NCI-H146 (cell line): Measurements from ENCODE around the gene CACNA1H.
A peak's percentile ranks its signal among the peaks of the same experiment; 100 is the strongest.

Experiments used
- DNase-seq: peaks from one replicate; lab custom pipeline; 2025; lab: John Stamatoyannopoulos, UW

Gene CACNA1H

DNA sequence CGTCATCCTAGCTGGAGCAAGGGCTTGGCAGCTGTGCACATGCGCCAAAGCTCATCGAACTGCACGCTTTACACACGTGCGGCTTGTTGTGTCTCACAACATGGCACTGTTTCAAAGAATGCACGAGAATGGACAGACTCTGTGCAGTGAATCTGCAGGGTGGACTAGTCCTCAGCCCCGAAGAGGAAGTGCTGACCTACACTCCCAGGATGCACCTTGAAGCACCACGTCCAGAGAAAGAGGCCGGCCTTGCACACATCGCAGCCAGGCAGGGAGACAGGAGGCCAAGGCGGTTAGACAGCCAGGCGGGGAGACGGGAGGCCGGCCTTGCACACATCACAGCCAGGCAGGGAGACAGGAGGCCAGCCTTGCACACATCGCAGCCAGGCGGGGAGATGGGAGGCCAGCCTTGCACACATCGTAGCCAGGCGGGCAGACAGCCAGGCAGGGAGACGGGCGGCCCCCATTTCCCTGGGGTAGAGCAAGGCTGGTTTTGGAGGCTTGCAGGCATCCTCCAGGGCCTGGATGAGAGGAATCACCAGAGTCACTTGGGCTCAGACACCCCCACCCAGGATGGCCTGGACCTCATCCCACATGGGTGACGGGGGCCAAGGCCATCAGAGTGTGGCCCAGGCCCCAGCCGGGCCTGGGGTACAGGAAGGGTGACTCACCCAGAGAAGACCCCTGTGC is 9.0 kb upstream of the CACNA1H start:
- no peak for DNase-seq

DNA sequence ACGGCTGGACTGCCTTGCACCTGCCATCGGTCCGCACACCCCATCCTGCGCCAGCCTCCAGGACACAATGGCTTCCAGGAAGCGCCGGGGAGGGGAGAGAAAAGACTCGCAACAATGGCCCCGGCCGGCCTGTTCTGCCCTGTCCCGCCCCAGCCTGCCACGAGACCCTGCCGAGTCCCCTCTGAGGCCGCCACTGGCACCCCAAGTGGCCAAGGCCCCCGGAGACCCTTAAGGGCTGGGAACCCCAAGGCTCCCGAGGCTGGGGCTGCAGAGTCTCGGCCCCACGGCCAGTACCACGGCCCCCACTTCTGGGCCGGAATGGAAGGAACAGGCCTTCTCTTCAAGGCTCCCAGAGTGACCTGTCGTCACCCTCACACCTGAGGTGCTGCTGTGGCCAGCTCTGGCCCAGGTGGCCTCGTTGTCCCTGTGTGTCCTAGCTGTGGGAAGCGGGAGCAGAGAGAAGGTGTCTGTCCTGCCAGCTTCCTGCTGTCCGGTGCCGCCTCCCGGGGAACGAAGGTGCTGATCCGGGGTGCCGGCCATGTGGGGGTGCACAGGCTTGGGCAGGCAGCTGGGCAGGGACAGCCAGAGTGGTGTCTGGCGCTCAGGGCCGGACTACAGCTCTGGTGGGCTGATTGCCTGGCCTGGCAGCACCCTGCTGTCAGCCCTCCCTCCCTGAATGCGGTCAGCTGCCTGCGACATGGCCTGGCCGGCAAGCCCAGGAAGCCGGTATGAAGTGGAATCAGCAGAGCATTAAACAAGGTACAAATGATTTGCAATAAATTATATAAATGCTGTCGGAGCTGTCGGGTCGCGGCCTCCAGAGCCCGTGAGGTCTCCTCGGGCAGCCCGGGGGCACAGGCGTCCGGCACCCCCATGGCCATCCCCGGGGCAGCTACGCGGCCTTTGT is 8.2 kb upstream of the CACNA1H start:
- no peak for DNase-seq

DNA sequence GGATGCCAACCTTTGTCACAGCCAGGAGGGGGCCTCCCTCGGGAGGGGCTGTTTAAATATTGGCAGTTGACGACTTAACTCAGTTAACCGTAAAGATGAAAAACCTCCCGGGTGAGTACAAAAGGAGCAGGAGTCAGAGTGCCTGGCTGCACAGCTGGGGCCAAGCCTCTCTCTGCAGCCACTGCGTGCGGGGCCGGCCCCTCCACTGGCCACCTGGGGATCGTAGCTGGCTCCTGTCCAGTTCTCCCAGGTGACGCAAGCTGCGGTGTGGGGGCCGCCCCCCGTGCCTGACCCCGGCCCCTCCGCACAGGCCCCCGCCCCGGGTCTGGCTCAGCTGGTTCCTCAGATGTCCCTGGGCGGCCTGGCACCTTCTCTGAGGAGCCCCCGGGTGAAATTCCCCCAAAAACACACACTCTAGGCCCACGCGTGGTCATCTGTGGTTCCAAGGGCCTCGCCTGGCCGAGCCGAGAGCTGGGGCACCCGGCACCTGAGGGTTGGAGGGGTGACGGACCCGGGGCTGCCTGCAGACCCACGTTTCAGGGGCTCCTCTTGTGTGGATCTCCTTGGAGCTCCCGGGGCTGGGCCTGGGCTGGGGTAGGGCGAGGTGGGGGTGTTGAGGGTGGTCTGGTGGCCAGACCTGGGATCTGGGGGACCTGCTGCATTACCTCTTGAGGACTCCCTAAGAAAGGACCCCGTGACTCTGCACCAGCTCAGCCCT is 7.4 kb upstream of the CACNA1H start:
- DNase-seq, result peak; percentile 95

DNA sequence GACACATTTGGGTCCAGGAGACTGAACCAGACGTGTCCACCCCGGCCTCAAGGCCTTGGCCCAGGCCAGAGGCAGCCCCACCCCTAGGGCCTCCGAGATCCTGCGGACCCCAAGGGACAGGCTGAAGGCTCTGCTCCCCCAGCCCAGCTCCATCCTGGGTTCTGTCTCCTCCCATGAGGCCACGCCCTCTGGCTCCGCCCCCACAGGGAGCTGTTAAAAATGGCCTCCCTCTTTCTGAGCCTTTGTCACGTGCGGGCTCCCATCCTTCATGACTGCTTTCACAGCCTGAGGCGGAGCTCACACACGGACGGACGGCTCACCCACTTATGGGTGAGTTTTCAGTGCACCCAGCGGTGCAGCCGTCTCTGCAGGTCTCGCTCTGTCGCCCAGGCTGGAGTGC is 6.5 kb upstream of the CACNA1H start:
- no peak for DNase-seq

DNA sequence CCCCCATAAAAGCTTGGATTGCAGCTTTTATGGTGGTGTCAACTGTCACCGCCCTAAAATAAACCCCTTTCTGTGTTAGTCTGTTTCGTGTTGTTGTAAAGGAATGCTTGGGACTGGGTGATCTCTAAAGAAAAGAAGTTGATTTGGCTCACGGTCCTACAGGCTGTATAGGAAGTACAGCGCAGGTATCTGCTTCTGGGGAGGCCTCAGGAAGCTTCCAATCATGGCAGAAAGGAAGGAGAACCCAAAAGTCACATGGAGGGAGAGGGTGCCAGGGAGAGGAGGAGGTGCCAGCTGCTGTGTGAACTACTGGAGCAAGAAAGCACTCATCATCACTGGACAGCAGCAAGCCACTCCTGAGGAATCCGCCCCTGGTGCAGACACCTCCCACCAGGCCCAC is 5.9 kb upstream of the CACNA1H start:
- no peak for DNase-seq

DNA sequence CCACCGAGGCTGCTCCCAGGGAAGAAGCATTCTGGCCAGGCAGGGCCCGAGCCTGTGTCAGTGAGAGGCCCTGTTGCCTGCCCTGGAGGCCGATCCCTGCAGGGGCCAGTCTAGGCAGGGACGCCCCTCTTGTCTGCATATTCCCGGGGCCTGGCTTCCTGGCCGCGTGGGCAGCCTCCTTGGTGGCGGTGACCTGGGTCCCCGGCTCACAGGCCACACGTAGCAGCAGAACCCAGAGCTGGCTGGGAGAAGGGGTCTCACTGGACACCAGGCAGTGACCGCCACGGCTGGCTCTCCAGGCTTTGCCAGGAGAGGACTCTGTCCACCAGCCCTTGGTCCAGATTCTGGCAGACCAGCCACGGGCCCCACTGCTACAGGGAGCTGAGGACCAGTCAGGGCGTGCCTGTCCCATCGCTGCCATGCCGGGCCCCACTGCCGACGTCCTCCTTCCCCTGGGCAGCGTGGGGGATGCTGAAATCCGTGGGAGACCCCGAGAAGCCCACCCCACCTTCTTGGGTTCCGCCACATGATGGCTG is 3.7 kb upstream of the CACNA1H start:
- DNase-seq, result no peak

DNA sequence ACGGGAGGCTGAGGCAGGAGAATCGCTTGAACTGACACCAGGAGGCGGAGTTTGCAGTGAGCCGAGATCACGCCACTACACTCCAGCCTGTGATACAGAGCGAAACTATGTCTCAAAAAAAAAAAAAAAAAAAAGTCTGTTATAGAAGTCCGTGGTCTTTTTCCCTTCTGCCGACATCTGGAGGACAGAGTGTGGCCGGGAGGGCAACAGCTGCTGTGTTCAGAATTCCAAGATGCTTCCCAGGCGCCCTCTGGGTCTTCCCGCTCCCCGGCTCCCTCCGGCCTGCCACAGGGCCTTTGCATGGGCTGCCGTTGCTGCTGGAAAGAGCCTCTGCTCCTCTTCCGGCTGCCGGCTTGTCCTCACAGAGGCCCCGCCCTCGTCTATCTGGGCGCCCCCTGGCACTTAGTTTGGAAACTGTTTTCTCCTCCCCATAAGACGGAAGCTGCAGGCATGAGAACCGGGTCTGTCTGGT is 2.4 kb upstream of the CACNA1H start:
- DNase-seq, result no peak

DNA sequence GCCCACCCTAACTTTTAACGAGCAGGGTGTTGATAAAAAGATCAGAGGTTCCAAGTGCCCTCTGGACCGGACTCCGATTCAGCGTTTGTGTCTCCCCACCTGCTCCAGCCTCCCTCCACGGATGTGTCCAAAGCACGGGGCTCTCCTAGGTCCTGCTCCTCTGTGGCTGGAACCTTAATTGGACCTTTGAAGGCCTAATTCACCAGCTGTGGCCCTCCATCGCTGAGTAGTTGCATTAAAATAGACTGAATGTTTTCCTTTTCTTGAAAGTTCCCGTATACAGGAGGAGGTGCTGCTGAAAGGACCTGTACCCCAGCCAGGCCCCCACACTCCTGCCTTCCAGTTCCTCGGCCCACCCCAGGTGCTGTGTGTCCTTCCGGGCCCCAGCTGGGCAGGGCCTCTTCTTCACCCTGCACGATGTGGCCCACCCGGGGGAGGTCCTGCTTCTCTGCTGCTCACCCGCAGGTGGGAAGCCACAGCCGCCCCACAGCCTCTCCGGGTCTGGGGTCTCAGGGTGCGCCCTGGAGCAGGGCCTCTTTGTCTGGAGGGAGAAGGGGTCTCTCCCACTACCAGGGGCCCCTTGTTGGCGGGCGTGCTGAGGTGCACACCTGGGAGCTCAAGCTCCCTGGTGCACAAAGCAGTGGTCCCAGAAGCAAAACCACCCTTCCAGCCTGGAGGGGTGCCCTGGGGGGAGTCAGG is 1.3 kb upstream of the CACNA1H start:
- DNase-seq, result no peak

DNA sequence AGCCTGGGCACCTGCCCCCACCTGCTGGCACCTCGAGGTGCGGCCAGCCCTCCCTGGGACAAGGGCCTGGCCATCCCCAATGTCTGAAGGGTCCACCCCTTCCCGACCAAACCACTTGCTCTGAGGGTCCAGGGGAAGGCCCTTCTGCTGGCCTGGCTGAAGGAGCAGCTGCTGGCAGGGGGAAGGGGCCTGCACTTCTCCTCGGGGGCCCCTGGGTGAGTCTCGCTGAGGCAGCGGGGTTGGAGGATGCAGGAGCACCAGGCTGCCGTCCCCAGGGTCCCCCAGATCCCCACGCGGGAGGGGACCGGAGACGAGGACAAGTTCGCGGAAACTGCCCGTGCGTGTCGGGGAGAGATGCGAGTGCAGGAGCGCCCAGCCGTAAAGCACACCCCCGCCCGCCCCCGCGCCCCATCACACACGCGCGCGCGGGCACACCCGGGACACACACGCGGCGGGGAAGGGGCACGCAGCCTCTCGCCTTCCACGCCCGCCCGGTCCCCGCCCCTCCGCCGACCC is 725 bp upstream of the CACNA1H start:
- no peak for DNase-seq

DNA sequence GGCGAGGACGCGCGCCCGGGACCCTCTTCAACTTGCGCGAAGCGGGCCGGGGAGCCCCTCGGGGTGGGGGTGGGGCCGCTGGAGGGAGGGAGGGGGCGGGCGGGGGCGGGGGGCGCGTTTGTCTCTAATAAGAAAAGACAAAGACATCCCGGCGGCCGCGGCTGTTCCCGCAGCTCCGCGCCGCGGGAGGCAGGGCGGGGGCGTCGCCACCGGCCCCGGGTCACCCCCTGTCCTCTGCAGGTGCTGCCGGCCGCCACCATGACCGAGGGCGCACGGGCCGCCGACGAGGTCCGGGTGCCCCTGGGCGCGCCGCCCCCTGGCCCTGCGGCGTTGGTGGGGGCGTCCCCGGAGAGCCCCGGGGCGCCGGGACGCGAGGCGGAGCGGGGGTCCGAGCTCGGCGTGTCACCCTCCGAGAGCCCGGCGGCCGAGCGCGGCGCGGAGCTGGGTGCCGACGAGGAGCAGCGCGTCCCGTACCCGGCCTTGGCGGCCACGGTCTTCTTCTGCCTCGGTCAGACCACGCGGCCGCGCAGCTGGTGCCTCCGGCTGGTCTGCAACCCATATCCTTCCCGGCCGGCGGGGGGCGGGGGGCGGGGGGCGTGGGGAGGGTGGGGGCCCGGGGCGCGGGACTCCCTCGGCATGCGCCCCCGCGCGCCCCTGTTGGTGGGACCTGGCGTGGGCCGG is 714 bp downstream of the CACNA1H start:
- no peak for DNase-seq

DNA sequence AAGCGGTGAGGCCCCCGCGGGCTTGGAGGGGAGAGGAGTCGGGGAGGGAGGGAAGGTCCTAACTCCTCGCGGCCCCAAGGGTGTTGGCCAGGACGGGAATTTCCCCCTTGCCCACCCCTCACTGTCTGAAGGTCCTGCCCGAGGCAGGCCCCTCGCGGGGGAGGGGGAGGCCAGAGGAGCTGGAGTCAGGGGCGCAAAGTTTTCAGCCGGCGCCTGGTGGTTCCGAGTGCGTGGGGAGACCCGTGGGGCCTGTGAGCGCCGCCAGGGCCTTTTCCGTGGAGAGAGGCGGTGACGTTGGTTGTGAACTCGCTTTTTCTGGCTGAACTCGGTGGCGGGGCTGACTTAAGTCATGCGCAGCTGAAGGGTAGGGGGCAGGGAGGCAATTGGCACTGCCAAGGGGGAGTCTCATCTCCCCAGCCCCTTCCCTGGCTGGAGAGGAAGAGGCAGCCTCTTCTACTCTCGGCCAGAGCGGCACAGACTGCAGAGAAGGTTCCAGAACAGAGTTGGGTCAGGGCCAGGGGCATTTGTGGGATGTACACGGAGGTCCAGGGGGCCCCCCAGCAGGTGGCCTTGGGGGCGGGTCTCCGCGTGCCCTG is 1.5 kb downstream of the CACNA1H start:
- no peak for DNase-seq

DNA sequence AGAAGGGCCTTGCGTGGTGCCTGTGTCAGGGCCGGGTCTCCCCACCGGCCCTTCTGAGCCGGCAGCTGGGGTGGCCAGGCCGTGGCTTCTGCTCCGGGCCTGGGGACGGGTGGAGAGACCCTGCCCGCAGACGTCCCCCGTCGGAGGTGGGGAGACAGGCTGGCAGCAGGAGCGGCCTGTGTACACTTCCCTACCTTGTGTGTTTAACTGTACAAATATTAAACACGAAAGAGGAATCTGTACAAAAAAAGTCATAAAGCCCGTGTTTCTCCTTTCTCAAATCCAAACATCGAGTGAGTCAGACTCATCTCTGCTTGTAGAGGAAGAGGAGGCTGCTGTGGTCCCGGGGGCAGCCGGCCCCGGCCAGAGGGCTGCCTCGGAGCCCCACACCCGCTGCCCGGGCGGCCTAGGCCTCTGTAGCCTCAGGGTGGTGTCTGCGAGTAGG is 2.0 kb downstream of the CACNA1H start:
- DNase-seq, result no peak

DNA sequence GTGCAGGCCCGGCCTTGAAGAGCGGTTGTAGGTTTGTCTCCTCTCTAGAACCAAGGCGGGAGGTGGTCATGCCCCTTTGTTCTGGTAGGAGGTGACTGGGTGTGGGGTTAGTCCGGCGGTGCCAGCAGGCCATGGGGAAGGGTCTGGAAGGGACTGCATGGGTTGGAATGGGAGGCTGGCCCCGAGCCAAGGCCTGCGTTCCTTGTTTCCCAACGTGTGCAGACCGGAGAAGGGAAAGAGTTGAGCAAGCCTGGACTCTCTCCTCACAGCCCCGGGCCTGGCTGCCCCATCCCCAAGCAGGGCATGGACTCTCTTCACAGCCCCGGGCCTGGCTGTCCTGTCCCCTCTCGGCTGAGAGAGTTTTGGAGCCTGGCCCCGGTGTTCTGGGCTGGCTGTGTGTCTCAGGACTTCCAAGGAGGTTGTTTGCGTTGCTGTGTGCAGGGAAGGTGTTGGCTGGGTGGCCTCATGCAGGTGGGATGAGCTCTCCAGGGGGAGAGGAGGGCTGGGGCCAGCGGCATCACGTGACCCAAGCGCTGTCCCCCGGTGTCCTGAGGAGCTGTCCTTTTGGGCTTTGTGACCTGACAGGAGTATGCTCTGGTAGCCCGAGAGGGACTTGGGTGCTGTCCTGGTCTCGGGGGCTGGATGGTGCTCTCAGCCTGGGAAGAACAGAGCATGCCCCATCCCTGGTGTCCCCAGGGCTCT is 2.6 kb downstream of the CACNA1H start:
- no peak for DNase-seq

DNA sequence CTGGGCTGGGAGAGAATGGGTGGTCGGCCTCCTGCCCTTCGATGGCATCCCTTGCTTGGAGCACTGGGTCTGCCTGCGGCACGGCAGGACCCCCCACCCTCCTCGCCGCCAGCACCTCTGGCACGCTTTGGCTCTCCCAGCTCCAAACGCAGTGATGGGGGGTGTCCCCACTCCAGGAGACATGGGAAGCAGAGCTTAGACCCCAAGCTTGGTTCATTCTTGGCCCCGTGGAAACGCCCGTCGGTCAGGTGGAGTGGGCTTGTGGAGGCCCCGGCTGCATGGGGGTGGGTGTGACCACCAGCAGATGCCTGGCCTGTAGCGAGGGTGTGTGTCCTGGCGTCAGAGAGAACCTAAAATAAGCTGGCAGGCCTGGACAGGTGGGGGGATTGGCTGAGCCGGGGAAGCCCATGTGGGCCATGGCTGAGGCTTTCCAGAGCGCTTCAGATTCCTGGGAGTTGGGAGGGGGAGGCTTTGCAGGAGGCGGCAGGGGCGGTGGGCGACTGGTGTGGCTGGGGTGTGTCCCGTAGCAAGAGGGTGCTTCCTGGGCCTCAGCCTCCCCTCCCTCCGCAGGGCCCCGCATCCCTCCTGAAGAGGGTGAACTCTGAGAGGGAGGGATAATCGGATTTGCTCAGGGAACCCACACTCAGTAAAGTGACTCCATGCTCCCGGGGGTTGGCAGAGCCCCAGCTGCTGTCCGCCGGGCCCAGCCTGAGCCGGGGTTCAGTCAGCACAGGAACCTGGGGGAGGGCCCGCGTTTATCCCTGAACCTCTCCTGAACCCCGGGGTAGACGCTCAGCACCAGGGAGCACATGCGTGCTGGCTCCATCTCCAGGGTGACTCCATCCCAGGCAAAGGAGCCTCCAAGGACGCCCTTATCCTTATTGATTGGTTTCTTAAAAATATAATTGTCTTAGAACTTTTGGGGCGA is 3.4 kb downstream of the CACNA1H start:
- DNase-seq, result no peak

DNA sequence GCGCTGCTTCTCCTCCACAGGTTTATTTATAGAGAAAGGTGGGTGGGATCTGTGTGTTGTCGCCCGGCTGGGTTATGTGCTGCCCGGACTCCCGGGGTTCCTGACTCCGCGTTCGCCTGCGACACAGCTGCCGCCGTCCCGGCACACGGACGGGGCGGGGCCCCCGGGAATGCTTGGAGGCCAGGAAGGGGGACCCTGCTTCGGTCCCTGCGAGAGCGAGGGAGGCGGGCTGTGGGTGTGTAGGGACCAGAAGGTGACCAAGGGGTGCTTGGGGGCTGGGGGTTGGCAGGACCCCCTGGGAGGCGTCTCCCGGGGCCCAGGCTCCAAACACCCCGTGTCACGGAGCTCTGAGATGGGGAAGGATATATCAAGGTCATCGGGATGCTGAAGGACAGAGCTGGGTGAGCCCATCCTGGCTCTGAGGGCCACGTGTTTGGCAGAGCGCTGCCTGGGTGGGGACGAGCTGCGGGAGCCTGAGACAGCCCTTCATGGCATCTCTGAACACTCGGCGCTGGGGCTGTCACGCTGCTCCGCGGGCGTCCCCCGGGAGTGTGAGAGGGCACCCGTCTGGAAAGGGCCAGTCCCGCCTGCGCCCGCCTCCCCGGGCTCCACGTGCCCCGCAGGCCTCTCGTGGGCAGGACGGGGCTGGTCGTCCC is 4.2 kb downstream of the CACNA1H start:
- DNase-seq, result no peak

DNA sequence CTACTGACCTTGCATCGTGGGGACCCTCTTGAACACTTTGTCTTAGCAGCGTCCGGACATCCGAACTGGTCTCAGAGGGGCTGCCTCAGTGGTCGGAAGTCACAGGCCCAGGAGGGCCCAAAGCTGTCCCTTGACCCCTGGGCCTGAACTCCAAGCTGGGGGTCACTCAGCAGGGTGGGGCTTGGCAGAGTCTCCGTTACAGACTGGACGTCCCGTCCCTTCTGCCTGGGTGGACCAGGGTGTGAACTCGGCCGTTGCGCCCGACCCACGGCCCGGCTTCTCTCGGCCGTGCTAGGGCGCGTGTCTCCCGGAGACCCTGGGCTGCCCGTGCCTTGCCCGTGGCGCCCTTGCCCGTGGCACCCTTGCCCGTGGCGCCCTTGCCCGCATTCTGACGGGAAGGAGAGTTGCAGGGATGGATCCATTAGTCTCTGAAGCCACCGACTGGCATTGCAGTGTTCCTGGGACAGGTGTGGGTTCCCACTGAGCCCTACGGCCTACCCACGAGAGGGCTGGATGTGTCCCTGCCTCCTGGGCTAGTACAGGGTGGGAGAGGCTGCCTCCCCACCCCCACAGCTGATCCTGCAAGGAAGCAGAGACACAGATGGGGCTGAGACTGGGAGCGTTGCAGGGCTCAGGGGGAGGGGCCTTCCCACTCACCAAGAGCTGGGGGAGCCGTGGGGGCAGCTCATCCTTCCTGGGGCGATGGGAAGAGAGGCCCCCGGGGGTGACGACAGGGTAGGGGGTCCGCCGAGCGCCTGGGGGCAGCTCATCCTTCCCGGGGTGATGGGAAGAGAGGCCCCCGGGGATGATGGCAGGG is 4.9 kb downstream of the CACNA1H start:
- no peak for DNase-seq
